CD4-positive, alpha-beta T cell treated with Interleukin-17A for 4 hours (primary cell): Measurements from ENCODE around the gene SNX15.
A peak's percentile ranks its signal among the peaks of the same experiment; 100 is the strongest.
"Not testable (repeated sequence)": the region's sequence is repeated elsewhere in the genome, so short reads cannot be mapped to it uniquely, and the experiment has no call there.

Experiments used
- DNase-seq: peaks from one replicate; pipeline ENCODE4 v3.0.0-alpha.2; 2020; ENCODE audit warnings: mixed read lengths

The SNX15 gene

GRCh38 chr11:65027213-65028067, at the start of gene SNX15:
Gene SNX15, plus strand, starts transcription at chr11:65027439. Its CDS starts 99 bp downstream, at chr11:65027538.
- DNase-seq = peak; percentile 91

- not testable (repeated sequence) for DNase-seq
These were observed 43.9 kb upstream of the SNX15 start for GRCh38 chr11:64983339-64983738.

GRCh38 chr11:64987998-64988854, 39.0 kb upstream of the SNX15 start:
- DNase-seq = no peak

- no peak for DNase-seq
These were observed 37.8 kb upstream of the SNX15 start for GRCh38 chr11:64989416-64989815.

- DNase-seq = no peak
These were observed 36.9 kb upstream of the SNX15 start for GRCh38 chr11:64990222-64990923.

- no peak for DNase-seq
These were observed 32.9 kb upstream of the SNX15 start for GRCh38 chr11:64994318-64994717.

GRCh38 chr11:64996327-64996709, 30.9 kb upstream of the SNX15 start:
- no peak for DNase-seq

- DNase-seq = peak; percentile 25
These were observed 30.4 kb upstream of the SNX15 start, which contains the start of gene BATF2 for GRCh38 chr11:64996710-64997380. Gene BATF2, minus strand, starts transcription at chr11:64996971. Its CDS starts 57 bp downstream, at chr11:64996914.

GRCh38 chr11:64998141-64998540, 29.1 kb upstream of the SNX15 start:
- no peak for DNase-seq

- no peak for DNase-seq
These were observed 28.4 kb upstream of the SNX15 start for GRCh38 chr11:64998690-64999431.

GRCh38 chr11:64999478-64999877, 27.8 kb upstream of the SNX15 start:
- no peak for DNase-seq

- no peak for DNase-seq
These were observed 24.5 kb upstream of the SNX15 start for GRCh38 chr11:65002706-65003105.

GRCh38 chr11:65003282-65003681, 24.0 kb upstream of the SNX15 start:
- DNase-seq = no peak

GRCh38 chr11:65003968-65004367, 23.3 kb upstream of the SNX15 start:
- not testable (repeated sequence) for DNase-seq

- no peak for DNase-seq
These were observed 19.2 kb upstream of the SNX15 start for GRCh38 chr11:65008016-65008415.

GRCh38 chr11:65008873-65009272, 18.4 kb upstream of the SNX15 start:
- no peak for DNase-seq

GRCh38 chr11:65013130-65013887, 13.9 kb upstream of the SNX15 start:
- peak; percentile 92 for DNase-seq

GRCh38 chr11:65013888-65014725, 13.1 kb upstream of the SNX15 start, which contains the start of gene ARL2:
Gene ARL2, plus strand, starts transcription at chr11:65014160. Its CDS starts 48 bp downstream, at chr11:65014208.
- DNase-seq = peak; percentile 90

GRCh38 chr11:65014726-65015227, 12.5 kb upstream of the SNX15 start:
- no peak for DNase-seq

- DNase-seq = no peak
These were observed 10.5 kb upstream of the SNX15 start for GRCh38 chr11:65016705-65017104.
